ENCODE measurements around the gene DENND1A. TPM values are rescaled to one million over a fixed set of nuclear protein-coding genes. Genes with fewer than 3 reads are reported as not detected.

The DENND1A gene
- total and polyA plus RNA-seq, 2 of the 13 experiments (the other 11 are each of a cell fraction or from before 2014, with no cell fraction given): 14.8 to 30.1 TPM

DNA sequence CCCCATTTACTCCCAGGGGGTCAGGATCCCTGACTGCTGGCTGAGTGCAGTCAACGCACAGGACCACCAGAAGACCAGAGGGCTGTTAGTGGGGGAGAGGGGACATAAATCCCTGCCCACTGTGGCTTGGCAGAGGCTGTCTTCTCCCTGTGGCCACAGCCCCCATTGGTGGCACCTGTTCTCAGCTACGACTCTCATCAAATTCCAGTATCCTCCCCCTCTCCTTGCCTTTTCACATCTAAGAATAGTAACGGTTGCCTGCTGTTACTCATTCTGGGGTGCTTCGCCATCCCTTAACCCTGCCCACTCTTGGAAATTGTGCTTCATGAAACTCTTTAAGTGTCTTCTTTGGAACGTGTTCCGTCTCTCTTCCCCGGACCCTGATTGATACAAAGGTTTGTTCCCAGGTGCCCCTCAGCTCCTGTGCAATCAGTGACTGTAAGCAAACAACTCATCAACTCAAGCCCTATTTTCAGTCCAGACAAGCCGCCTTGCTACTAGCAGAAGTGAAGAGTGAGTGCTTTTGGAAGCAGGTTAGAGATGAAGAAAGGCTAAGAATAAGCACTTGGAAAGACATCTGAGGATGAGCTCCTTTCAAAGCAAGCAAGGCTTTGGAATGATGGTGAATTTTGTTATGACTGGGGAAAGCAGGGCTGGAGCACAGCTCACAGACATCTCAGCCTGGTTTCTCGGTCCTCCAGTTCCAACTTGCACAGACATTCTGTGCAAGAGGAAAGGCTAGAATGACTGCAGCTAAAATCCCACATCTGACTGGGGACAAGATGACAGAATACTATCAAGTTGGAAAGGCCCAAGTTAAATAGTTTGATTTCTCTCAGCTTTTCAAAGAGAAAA lies 22.9 kb upstream of the DENND1A start:
- H3K27ac ChIP-seq (ENCODE audit: extremely low read length, insufficient read depth, low read length): no peak overlapping the region
- DNase-seq (ENCODE audit: low spot score) (no peak), ATAC-seq (no peak), FAIRE-seq (no peak)
- no peak overlapping the region for H2AFZ ChIP-seq (ENCODE audit: low read length)
- H3K36me3 ChIP-seq (replicated peaks in 1 of 2; ENCODE audit: control insufficient read depth in 1 of 2, insufficient read depth in 2 of 2, low read length in 2 of 2): no peaks in the 10 kb centered on the region
- POLR2A ChIA-PET: no interaction called here
- TF ChIP-seq, protein P1, sequence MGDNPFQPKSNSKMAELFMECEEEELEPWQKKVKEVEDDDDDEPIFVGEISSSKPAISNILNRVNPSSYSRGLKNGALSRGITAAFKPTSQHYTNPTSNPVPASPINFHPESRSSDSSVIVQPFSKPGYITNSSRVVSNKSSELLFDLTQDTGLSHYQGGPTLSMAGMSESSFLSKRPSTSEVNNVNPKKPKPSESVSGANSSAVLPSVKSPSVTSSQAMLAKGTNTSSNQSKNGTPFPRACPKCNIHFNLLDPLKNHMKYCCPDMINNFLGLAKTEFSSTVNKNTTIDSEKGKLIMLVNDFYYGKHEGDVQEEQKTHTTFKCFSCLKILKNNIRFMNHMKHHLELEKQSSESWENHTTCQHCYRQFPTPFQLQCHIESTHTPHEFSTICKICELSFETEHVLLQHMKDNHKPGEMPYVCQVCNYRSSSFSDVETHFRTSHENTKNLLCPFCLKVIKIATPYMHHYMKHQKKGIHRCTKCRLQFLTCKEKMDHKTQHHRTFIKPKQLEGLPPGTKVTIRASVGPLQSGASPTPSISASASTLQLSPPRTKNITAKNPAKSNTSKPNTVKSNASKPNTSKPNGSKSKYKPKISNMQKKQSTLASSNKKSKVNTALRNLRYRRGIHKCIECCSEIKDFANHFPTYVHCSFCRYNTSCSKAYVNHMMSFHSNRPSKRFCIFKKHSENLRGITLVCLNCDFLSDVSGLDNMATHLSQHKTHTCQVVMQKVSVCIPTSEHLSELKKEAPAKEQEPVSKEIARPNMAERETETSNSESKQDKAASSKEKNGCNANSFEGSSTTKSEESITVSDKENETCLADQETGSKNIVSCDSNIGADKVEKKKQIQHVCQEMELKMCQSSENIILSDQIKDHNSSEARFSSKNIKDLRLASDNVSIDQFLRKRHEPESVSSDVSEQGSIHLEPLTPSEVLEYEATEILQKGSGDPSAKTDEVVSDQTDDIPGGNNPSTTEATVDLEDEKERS (CRISPR knock-in tag; IDR thresholded peaks at IDR 0.05): no peak
- TF ChIP-seq SMARCC2 (IDR thresholded peaks at IDR 0.05) (no peak), NFAT5 (CRISPR knock-in tag; IDR thresholded peaks at IDR 0.05) (no peak), RAD21 (CRISPR knock-in tag; IDR thresholded peaks at IDR 0.05) (no peak), ZNF709 (CRISPR knock-in tag; IDR thresholded peaks at IDR 0.05) (no peak)
- TF ChIP-seq, protein P2, sequence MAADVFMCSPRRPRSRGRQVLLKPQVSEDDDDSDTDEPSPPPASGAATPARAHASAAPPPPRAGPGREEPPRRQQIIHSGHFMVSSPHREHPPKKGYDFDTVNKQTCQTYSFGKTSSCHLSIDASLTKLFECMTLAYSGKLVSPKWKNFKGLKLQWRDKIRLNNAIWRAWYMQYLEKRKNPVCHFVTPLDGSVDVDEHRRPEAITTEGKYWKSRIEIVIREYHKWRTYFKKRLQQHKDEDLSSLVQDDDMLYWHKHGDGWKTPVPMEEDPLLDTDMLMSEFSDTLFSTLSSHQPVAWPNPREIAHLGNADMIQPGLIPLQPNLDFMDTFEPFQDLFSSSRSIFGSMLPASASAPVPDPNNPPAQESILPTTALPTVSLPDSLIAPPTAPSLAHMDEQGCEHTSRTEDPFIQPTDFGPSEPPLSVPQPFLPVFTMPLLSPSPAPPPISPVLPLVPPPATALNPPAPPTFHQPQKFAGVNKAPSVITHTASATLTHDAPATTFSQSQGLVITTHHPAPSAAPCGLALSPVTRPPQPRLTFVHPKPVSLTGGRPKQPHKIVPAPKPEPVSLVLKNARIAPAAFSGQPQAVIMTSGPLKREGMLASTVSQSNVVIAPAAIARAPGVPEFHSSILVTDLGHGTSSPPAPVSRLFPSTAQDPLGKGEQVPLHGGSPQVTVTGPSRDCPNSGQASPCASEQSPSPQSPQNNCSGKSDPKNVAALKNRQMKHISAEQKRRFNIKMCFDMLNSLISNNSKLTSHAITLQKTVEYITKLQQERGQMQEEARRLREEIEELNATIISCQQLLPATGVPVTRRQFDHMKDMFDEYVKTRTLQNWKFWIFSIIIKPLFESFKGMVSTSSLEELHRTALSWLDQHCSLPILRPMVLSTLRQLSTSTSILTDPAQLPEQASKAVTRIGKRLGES (CRISPR knock-in tag; IDR thresholded peaks at IDR 0.05; ENCODE audit: borderline replicate concordance): no peak
- 16% methylated on average over 8 of the region's 9 CpGs for WGBS (ENCODE audit: low lambda C conversion rate)
- H3K4me1 ChIP-seq (ENCODE audit: insufficient read depth, low read length): peaks cover 17% of the 10 kb centered on the region
- H3K27me3 ChIP-seq (ENCODE audit: control insufficient read depth in 1 of 2, insufficient read depth in 2 of 2, low read length in 2 of 2): peaks cover 0 to 2% of the 10 kb centered on the region in 2 experiments; a peak in 2 of 5 replicates
- H3K4me2 ChIP-seq (ENCODE audit: low read depth, low read length): no peak overlapping the region
- H3K4me3 ChIP-seq (replicated peaks in 1 of 3; ENCODE audit: insufficient read depth in 1 of 3, low read depth in 2 of 3, low read length in 3 of 3): no peak overlapping the region
- no peaks in the 10 kb centered on the region for H4K20me1 ChIP-seq (ENCODE audit: insufficient read depth, low read length)
- in situ Hi-C loops (cut with HindIII; ENCODE audit: extremely low pct_ligation_motif_present, low pct_unique_long_range_greater_than_20kb): no loop called here
- intact Hi-C loops (cut with micrococcal nuclease; ENCODE audit: unreplicated experiment): no loop called here
- no peaks in the 10 kb centered on the region for H3K79me2 ChIP-seq (ENCODE audit: insufficient read depth, low read length)
- no peak overlapping the region for H3K9ac ChIP-seq (ENCODE audit: insufficient read depth, low read depth, low read length)
- no TSS peak for BruUV-seq (replicated peaks)
- H3K9me3 ChIP-seq (ENCODE audit: low read length): no peaks in the 10 kb centered on the region
- CTCF ChIA-PET (ENCODE audit: low intra/inter-chr PET ratio, low total read pairs): no interaction called here
